PC-3 (cell line): Measurements from ENCODE around the gene ARHGAP28. TPM values are rescaled to one million over a fixed set of nuclear protein-coding genes. Genes with fewer than 3 reads are reported as not detected.

ENCODE experiments used
- ATAC-seq: fragments of 200-7000 bp; cut with Tn5 transposase; 2 replicates; pipeline ENCODE4 v1.9.1; 2020; ENCODE audit warnings: mild to moderate bottlenecking, moderate library complexity
- BruUV-seq: library from RNA; stranded (reverse); fragments of 400-500 nt; replicated peaks from 2 replicates; lab custom pipeline; 2021; lab: Mats Ljungman, UMichigan
- CTCF ChIA-PET: fragments of 300-600 bp; sonication (Branson Sonifier 250); formaldehyde crosslinking; loops from one replicate; lab custom pipeline; 2022; ENCODE audit warnings: antibody characterized with exemption; lab: Charles Lee
- POLR2A ChIA-PET: fragments of 300-600 bp; sonication (Branson Sonifier 250); formaldehyde crosslinking; loops from one replicate; lab custom pipeline; 2022; ENCODE audit warnings: antibody characterized with exemption; ENCODE audit not compliant: unreplicated experiment; lab: Charles Lee
- DNase-seq: peaks from one replicate; pipeline ENCODE4 v3.0.0-alpha.2; 2015
- H2AFZ ChIP-seq: fragments of 300-600 bp; sonication (generic); 2 replicates; pipeline ENCODE4 v1.6.0; 2016; ENCODE audit warnings: antibody characterized with exemption, low read length
- H3F3A ChIP-seq: fragments of 300-600 bp; sonication (generic); one replicate; pipeline ENCODE4 v1.6.0; 2017; ENCODE audit warnings: antibody characterized with exemption, low read length, control low read depth, mild to moderate bottlenecking; ENCODE audit not compliant: unreplicated experiment
- H3K27ac ChIP-seq: fragments of 300-600 bp; sonication (generic); 2 replicates; pipeline ENCODE4 v1.5.1; 2016; ENCODE audit warnings: mild to moderate bottlenecking, low read length
- H3K27me3 ChIP-seq: fragments of 300-600 bp; sonication (generic); 2 replicates; pipeline ENCODE4 v1.6.1; 2016; ENCODE audit warnings: low read length, mixed read lengths
- H3K36me3 ChIP-seq: fragments of 300-600 bp; sonication (generic); 2 replicates; pipeline ENCODE4 v1.6.1; 2016; ENCODE audit warnings: low read depth, mixed run types, low read length, mixed read lengths
- H3K4me1 ChIP-seq: fragments of 300-600 bp; sonication (generic); 2 replicates; pipeline ENCODE4 v1.5.1; 2016; ENCODE audit warnings: low read length; ENCODE audit not compliant: insufficient read depth
- H3K4me2 ChIP-seq: fragments of 300-600 bp; sonication (generic); 2 replicates; pipeline ENCODE4 v1.6.0; 2016; ENCODE audit warnings: low read length
- H3K4me3 ChIP-seq: fragments of 300-600 bp; sonication (generic); 2 replicates; pipeline ENCODE4 v1.5.1; 2016; ENCODE audit warnings: mild to moderate bottlenecking, low read length, mixed read lengths
- H3K79me2 ChIP-seq: fragments of 300-600 bp; sonication (generic); 2 replicates; pipeline ENCODE4 v1.6.1; 2017; ENCODE audit warnings: low read length, mixed read lengths
- H3K9ac ChIP-seq: fragments of 300-600 bp; sonication (generic); 2 replicates; pipeline ENCODE4 v1.6.0; 2016; ENCODE audit warnings: mild to moderate bottlenecking, low read length
- H3K9me2 ChIP-seq: fragments of 300-600 bp; sonication (generic); replicated peaks from 2 replicates; pipeline ENCODE4 v1.6.1; 2016; ENCODE audit warnings: mixed run types, low read length, mixed read lengths
- H3K9me3 ChIP-seq: fragments of 300-600 bp; sonication (generic); 2 replicates; pipeline ENCODE4 v1.6.1; 2016; ENCODE audit warnings: low read length, mixed read lengths
- H4K20me1 ChIP-seq: fragments of 300-600 bp; sonication (generic); 2 replicates; pipeline ENCODE4 v1.6.1; 2016; ENCODE audit warnings: low read length, mixed read lengths
- CTCF ChIP-seq: fragments of 300-600 bp; sonication (generic); conservative IDR thresholded peaks from 2 replicates; pipeline ENCODE4 v1.5.1; 2017; ENCODE audit warnings: antibody characterized with exemption, low read depth, mild to moderate bottlenecking, low read length
- EZH2 ChIP-seq: fragments of 300-600 bp; sonication (generic); IDR thresholded peaks from one replicate; pipeline ENCODE4 v1.6.1; 2017; ENCODE audit warnings: antibody characterized with exemption, mild to moderate bottlenecking, low read length; ENCODE audit not compliant: unreplicated experiment
- EZH2phosphoT487 ChIP-seq: fragments of 300-600 bp; sonication (generic); IDR thresholded peaks from 2 replicates; pipeline ENCODE4 v1.6.1; 2018; ENCODE audit warnings: mild to moderate bottlenecking, antibody characterized with exemption, low read length, borderline replicate concordance
- intact Hi-C: fragments of 100-400 bp; cut with micrococcal nuclease; formaldehyde crosslinking; loops from 2 replicates; pipeline ENCODE4 v1.9.0; 2023
- total RNA-seq: library from RNA; depleted of rRNA; stranded (reverse); fragments of >200 nt; gene quantifications from 2 replicates; pipeline ENCODE4 v1.2.3, GENCODE V29; 2014

ARHGAP28 gene
- total RNA-seq, 1 experiment from 2014 or later = 10.0 TPM

GRCh38 chr18:6738622-6739021 lies 9.1 kb downstream of the ARHGAP28 start:
- Histone ChIP-seq H4K20me1 (no peaks in the 10 kb centered on the region), H3K27ac (no peak overlapping the region), H3K79me2 (no peaks in the 10 kb centered on the region), H3K36me3 (no peaks in the 10 kb centered on the region), H2AFZ (no peak overlapping the region), H3K9ac (no peak overlapping the region), H3K27me3 (no peaks in the 10 kb centered on the region), H3K9me2 (no peaks in the 10 kb centered on the region), H3K4me2 (no peak overlapping the region), H3K4me3 (no peak overlapping the region), H3F3A (peaks cover 3% of the 10 kb centered on the region), H3K4me1 (peaks cover 33% of the 10 kb centered on the region), H3K9me3 (no peaks in the 10 kb centered on the region)
- no TSS peak for BruUV-seq
- no peak for ATAC-seq
- intact Hi-C loops = loop anchor here (10.0 kb wide), 1 partner anchor 844 kb away; the partner anchor contains the start of gene TMEM200C
- DNase-seq = no peak
- CTCF ChIA-PET = no interaction called here
- TF ChIP-seq CTCF = no peak
- TF ChIP-seq EZH2phosphoT487 = no peak
- no peak for TF ChIP-seq EZH2
- POLR2A ChIA-PET = no interaction called here

DNA sequence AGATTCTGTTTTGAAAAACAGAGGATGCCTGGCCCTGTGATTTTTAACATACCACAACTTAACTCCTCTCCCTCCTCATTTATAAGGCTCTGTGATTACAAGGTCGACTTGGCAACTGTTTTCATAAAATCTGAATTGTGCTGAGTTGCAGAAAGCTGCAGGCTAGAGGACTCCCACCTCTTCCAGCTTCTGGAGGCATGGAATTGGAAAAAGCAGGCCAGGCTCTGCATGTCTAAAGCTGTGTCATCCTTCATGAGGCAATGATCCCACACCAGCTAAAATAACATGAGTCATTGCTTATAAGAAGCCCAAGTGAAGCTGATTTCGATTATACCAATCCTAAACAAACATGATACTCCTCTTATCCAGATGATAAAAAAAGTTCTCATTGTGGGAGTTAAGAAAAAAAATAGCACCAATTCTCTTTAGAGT lies 11.7 kb downstream of the ARHGAP28 start:
- Histone ChIP-seq H3K79me2 (no peaks in the 10 kb centered on the region), H4K20me1 (no peaks in the 10 kb centered on the region), H3K36me3 (no peaks in the 10 kb centered on the region), H3K27me3 (no peaks in the 10 kb centered on the region), H3K4me2 (peak overlapping the region; percentile 55), H3K27ac (peak overlapping the region; percentile 73), H2AFZ (no peak overlapping the region), H3K9me3 (no peaks in the 10 kb centered on the region), H3F3A (peaks cover 3% of the 10 kb centered on the region), H3K9me2 (no peaks in the 10 kb centered on the region), H3K9ac (peak overlapping the region; percentile 16; the same call in 1 of the 2 replicates), H3K4me1 (peaks cover 36% of the 10 kb centered on the region), H3K4me3 (no peak overlapping the region; the same call in 1 of the 2 replicates)
- intact Hi-C loops = loop anchor here (10.0 kb wide), 1 partner anchor 386 kb away; no protein-coding TSS in a partner anchor
- TF ChIP-seq EZH2phosphoT487 (no peak), CTCF (no peak), EZH2 (no peak)
- POLR2A ChIA-PET = no interaction called here
- CTCF ChIA-PET = interaction anchor here (0.9 to 1.1 kb wide), 2 partner anchors 10 to 194 kb away, joined by 3 read pairs; no protein-coding TSS in a partner anchor
- DNase-seq (peak; percentile 91), ATAC-seq (peak; percentile 99)
- no TSS peak for BruUV-seq

DNA sequence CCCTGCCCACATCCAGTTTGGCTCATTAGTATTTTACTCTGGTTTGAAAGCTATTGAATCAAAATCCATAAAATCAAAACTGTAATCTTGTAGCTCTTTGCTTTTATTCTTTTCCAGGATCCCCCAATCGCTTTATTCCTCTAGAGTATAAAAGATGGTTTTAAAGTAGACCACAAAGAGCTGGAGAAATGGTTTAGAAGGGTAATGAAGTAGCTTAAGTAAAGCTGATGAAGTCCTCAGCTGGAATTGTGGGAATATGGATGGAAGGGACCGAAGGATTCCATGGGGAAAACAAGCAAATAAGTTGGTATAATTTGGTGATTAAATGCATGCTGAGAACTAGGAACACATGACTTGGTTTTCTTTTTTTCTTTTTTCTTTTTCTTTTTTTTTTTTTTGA lies 12.3 kb downstream of the ARHGAP28 start:
- ChIA-PET CTCF (interaction anchor here (0.5 to 1.1 kb wide), 3 partner anchors 11 to 195 kb away, joined by 3 read pairs; no protein-coding TSS in a partner anchor), POLR2A (no interaction called here)
- ATAC-seq = no peak
- BruUV-seq = no TSS peak
- intact Hi-C loops = loop anchor here (10.0 kb wide), 1 partner anchor 387 kb away; no protein-coding TSS in a partner anchor
- Histone ChIP-seq H3K79me2 (no peaks in the 10 kb centered on the region), H3K4me1 (peaks cover 41% of the 10 kb centered on the region), H3K27me3 (no peaks in the 10 kb centered on the region), H3K36me3 (no peaks in the 10 kb centered on the region), H4K20me1 (no peaks in the 10 kb centered on the region), H3K4me2 (peak overlapping the region; percentile 55), H3K27ac (peak overlapping the region; percentile 73), H3K9me3 (no peaks in the 10 kb centered on the region), H3K9ac (peak overlapping the region; percentile 27; the same call in 1 of the 2 replicates), H3F3A (peaks cover 3% of the 10 kb centered on the region), H3K4me3 (peak overlapping the region; percentile 11; the same call in 1 of the 2 replicates), H2AFZ (no peak overlapping the region), H3K9me2 (no peaks in the 10 kb centered on the region)
- TF ChIP-seq CTCF (no peak), EZH2phosphoT487 (no peak), EZH2 (no peak)
- no peak for DNase-seq
